Fibroblast of the aortic adventitia (primary cell): ENCODE results near the gene CDON. TPM values are rescaled to one million over a fixed set of nuclear protein-coding genes. Genes with fewer than 3 reads are reported as not detected.
A peak's percentile ranks its signal among the peaks of the same experiment; 100 is the strongest.

Experiments used
- DNase-seq: peaks from one replicate; pipeline ENCODE4 v3.0.0-alpha.2; 2010; ENCODE audit warnings: low read depth
- H3K4me3 ChIP-seq: 2 replicates; pipeline ENCODE4 v1.5.1; 2011; ENCODE audit warnings: low read depth, mild to moderate bottlenecking, control low read depth, low read length, moderate library complexity
- CTCF ChIP-seq: IDR thresholded peaks from 2 replicates; pipeline ENCODE4 v1.5.1; 2011; ENCODE audit warnings: mild to moderate bottlenecking, low read length, control low read depth, inconsistent platforms; ENCODE audit not compliant: insufficient read depth
- total RNA-seq: library from RNA; depleted of rRNA; stranded (reverse); fragments of >200 nt; gene quantifications from 2 replicates; pipeline ENCODE4 v1.2.3, GENCODE V29; 2012; ENCODE audit warnings: low replicate concordance

The CDON gene
- total RNA-seq, 1 donor, result 54.4 TPM

- DNase-seq, result no peak
Measured at GRCh38 chr11:125938418-125938817, 124.2 kb downstream of the CDON start.

GRCh38 chr11:125935618-125936199 is 127.0 kb downstream of the CDON start:
- no peak for TF ChIP-seq CTCF
- peak; percentile 59 for DNase-seq
- no peak overlapping the region for H3K4me3 ChIP-seq

More at GRCh38 chr11:125938418-125938817, 124.2 kb downstream of the CDON start:
- TF ChIP-seq CTCF, result no peak
- H3K4me3 ChIP-seq, result no peak overlapping the region

GRCh38 chr11:125935056-125935455 is 127.6 kb downstream of the CDON start:
- H3K4me3 ChIP-seq, result no peak overlapping the region
- no peak for TF ChIP-seq CTCF
- DNase-seq, result no peak

GRCh38 chr11:125934473-125934872 is 128.2 kb downstream of the CDON start:
- no peak for DNase-seq
- no peak for TF ChIP-seq CTCF
- no peak overlapping the region for H3K4me3 ChIP-seq

GRCh38 chr11:125933030-125933813 is 129.4 kb downstream of the CDON start:
- DNase-seq, result no peak
- TF ChIP-seq CTCF, result no peak
- no peak overlapping the region for H3K4me3 ChIP-seq

- DNase-seq, result no peak
- no peak for TF ChIP-seq CTCF
- no peak overlapping the region for H3K4me3 ChIP-seq
Measured at GRCh38 chr11:125932301-125932700, 130.4 kb downstream of the CDON start.

GRCh38 chr11:125931668-125932067 is 131.0 kb downstream of the CDON start:
- no peak for TF ChIP-seq CTCF
- no peak for DNase-seq
- H3K4me3 ChIP-seq, result no peak overlapping the region
